Keratinocyte (primary cell): Measurements from ENCODE around the gene NCAM2. TPM values are rescaled to one million over a fixed set of nuclear protein-coding genes. Genes with fewer than 3 reads are reported as not detected.

Source experiments
- DNase-seq: peaks from one replicate; pipeline ENCODE4 v3.0.0-alpha.2; 2011; ENCODE audit warnings: low read depth, missing footprints, low spot score
- FAIRE-seq: peaks from 2 replicates; lab custom pipeline; 2011; peaks lifted over from hg19 to GRCh38; lab: Jason Lieb, UNC
- H2AFZ ChIP-seq: 2 replicates; pipeline ENCODE4 v1.6.0; 2012; ENCODE audit warnings: low read length, control low read depth, inconsistent platforms; ENCODE audit not compliant: control insufficient read depth
- H3K27ac ChIP-seq: 2 replicates; pipeline ENCODE4 v1.5.1; 2011; ENCODE audit warnings: low read length; ENCODE audit not compliant: control insufficient read depth, insufficient read depth
- H3K27me3 ChIP-seq: 3 replicates; pipeline ENCODE4 v1.6.0; 2011; ENCODE audit warnings: low read length; ENCODE audit not compliant: control insufficient read depth, insufficient read depth; ENCODE audit errors: extremely low read depth
- H3K36me3 ChIP-seq, 2 experiments: 2 replicates in 1 of 2; 3 replicates in 1 of 2; pipeline ENCODE4 v1.5.1; 2011; ENCODE audit warnings: low read length in 2 of 2, mild to moderate bottlenecking in 1 of 2; ENCODE audit not compliant: control insufficient read depth in 2 of 2, insufficient read depth in 2 of 2; ENCODE audit errors: extremely low read depth in 1 of 2
- H3K4me1 ChIP-seq: 3 replicates; pipeline ENCODE4 v1.5.1; 2011; ENCODE audit warnings: low read length; ENCODE audit not compliant: control insufficient read depth, insufficient read depth; ENCODE audit errors: extremely low read depth
- H3K4me2 ChIP-seq: 3 replicates; pipeline ENCODE4 v1.6.0; 2011; ENCODE audit warnings: low read depth, low read length; ENCODE audit not compliant: control insufficient read depth, insufficient read depth; ENCODE audit errors: extremely low read depth
- H3K4me3 ChIP-seq, 3 experiments: fragments of 200-600 bp in 1 of 3; sonication (generic) in 1 of 3; 2 replicates in 2 of 3; 3 replicates in 1 of 3; pipeline ENCODE4 v1.5.1; 2011 to 2016; ENCODE audit warnings: low read length in 3 of 3, mild to moderate bottlenecking in 3 of 3, control low read depth in 2 of 3, inconsistent platforms in 1 of 3, low read depth in 1 of 3, mixed read lengths in 1 of 3, mixed run types in 1 of 3, moderate library complexity in 1 of 3; ENCODE audit not compliant: control insufficient read depth in 2 of 3, insufficient read depth in 2 of 3; ENCODE audit errors: extremely low read depth in 1 of 3
- H3K79me2 ChIP-seq: 2 replicates; pipeline ENCODE4 v1.6.0; 2012; ENCODE audit warnings: low read length; ENCODE audit not compliant: control insufficient read depth, insufficient read depth
- H3K9ac ChIP-seq: 3 replicates; pipeline ENCODE4 v1.6.0; 2011; ENCODE audit warnings: low read length; ENCODE audit not compliant: control insufficient read depth, insufficient read depth; ENCODE audit errors: extremely low read depth
- H3K9me1 ChIP-seq: 3 replicates; pipeline ENCODE4 v1.6.0; 2011; ENCODE audit warnings: low read length; ENCODE audit not compliant: control insufficient read depth, insufficient read depth; ENCODE audit errors: extremely low read depth
- H3K9me3 ChIP-seq: 2 replicates; pipeline ENCODE4 v1.5.1; 2012; ENCODE audit warnings: low read depth, low read length; ENCODE audit not compliant: control insufficient read depth
- H4K20me1 ChIP-seq: 3 replicates; pipeline ENCODE4 v1.6.0; 2011; ENCODE audit warnings: low read length; ENCODE audit not compliant: control insufficient read depth, insufficient read depth; ENCODE audit errors: extremely low read depth
- EZH2 ChIP-seq: IDR thresholded peaks from one replicate; pipeline ENCODE4 v1.6.1; 2012; ENCODE audit warnings: inconsistent platforms, mild to moderate bottlenecking, low read length, moderate library complexity
- dilution Hi-C: fragments of 300-500 bp; cut with MboI; formaldehyde crosslinking; loops from one replicate; pipeline ENCODE4 v1.7.0; 2020; ENCODE audit warnings: low sequenced_read_pairs; ENCODE audit not compliant: extremely low pct_ligation_motif_present
- polyA plus RNA-seq, 5 experiments: library from polyadenylated mRNA; depleted of rRNA in 3 of 5; stranded (reverse) in 3 of 5; stranded (forward) in 1 of 5; unstranded in 1 of 5; fragments of >200 nt; gene quantifications; 1 replicate in 1 of 5; 2 replicates in 3 of 5; 3 replicates in 1 of 5; pipeline versions ENCODE4 v1.2.1 to v1.2.3, GENCODE V29; 2011 to 2012; ENCODE audit warnings: missing spikeins in 2 of 5, low read depth in 1 of 5, low replicate concordance in 1 of 5
- TF ChIP-seq, protein P1 (sequence below), 3 experiments: IDR thresholded peaks in 1 of 3; conservative IDR thresholded peaks in 1 of 3; optimal IDR thresholded peaks in 1 of 3; 2 replicates in 2 of 3; 3 replicates in 1 of 3; pipeline versions ENCODE3 to v1.5.1; 2011; ENCODE audit warnings: low read length in 3 of 3, mild to moderate bottlenecking in 3 of 3, moderate library complexity in 2 of 3, control low read depth in 1 of 3, inconsistent platforms in 1 of 3; ENCODE audit not compliant: insufficient read depth in 2 of 3; ENCODE audit errors: extremely low read depth in 1 of 3

The NCAM2 gene
- polyA plus RNA-seq, 1 donor (not counting 4 experiments of a cell fraction or from before 2014, with no cell fraction given), result 0.16 TPM

DNA sequence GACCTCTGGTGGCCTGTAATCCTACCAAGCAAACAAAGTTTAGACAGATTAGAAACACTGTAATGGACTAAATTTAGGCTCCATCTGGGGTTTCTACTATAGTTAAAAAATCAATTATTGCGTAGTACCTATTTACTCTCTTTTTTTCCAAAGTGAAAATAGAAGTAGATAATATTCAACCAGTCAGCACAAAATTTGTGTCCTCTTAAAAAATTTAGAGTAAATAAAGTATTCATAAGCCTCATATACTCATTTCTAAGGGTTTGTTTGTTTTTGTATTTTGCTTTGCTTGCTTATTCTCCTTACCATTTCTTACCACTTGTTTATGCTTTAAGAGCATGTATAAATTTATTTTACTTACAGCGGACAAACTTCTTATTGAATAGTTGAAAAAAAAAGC is 54.5 kb downstream of the NCAM2 start:
- no peak for TF ChIP-seq EZH2
- TF ChIP-seq, protein P1, sequence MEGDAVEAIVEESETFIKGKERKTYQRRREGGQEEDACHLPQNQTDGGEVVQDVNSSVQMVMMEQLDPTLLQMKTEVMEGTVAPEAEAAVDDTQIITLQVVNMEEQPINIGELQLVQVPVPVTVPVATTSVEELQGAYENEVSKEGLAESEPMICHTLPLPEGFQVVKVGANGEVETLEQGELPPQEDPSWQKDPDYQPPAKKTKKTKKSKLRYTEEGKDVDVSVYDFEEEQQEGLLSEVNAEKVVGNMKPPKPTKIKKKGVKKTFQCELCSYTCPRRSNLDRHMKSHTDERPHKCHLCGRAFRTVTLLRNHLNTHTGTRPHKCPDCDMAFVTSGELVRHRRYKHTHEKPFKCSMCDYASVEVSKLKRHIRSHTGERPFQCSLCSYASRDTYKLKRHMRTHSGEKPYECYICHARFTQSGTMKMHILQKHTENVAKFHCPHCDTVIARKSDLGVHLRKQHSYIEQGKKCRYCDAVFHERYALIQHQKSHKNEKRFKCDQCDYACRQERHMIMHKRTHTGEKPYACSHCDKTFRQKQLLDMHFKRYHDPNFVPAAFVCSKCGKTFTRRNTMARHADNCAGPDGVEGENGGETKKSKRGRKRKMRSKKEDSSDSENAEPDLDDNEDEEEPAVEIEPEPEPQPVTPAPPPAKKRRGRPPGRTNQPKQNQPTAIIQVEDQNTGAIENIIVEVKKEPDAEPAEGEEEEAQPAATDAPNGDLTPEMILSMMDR (optimal IDR thresholded peaks at IDR 0.05 in 1 of 3, IDR thresholded peaks at IDR 0.05 in 1 of 3, conservative IDR thresholded peaks at IDR 0.05 in 1 of 3; ENCODE audit: extremely low read depth in 1 of 3, insufficient read depth in 2 of 3, low read length in 3 of 3), result no peak
- Histone ChIP-seq H3K4me3 (no peak overlapping the region), H3K36me3 (no peaks in the 10 kb centered on the region), H4K20me1 (no peaks in the 10 kb centered on the region), H3K27me3 (no peaks in the 10 kb centered on the region), H2AFZ (no peak overlapping the region), H3K4me2 (no peak overlapping the region), H3K9ac (no peak overlapping the region), H3K79me2 (no peaks in the 10 kb centered on the region), H3K4me1 (no peaks in the 10 kb centered on the region), H3K9me3 (no peaks in the 10 kb centered on the region), H3K9me1 (no peaks in the 10 kb centered on the region), H3K27ac (no peak overlapping the region)
- no peak for FAIRE-seq
- no peak for DNase-seq
- dilution Hi-C loops, result no loop called here

DNA sequence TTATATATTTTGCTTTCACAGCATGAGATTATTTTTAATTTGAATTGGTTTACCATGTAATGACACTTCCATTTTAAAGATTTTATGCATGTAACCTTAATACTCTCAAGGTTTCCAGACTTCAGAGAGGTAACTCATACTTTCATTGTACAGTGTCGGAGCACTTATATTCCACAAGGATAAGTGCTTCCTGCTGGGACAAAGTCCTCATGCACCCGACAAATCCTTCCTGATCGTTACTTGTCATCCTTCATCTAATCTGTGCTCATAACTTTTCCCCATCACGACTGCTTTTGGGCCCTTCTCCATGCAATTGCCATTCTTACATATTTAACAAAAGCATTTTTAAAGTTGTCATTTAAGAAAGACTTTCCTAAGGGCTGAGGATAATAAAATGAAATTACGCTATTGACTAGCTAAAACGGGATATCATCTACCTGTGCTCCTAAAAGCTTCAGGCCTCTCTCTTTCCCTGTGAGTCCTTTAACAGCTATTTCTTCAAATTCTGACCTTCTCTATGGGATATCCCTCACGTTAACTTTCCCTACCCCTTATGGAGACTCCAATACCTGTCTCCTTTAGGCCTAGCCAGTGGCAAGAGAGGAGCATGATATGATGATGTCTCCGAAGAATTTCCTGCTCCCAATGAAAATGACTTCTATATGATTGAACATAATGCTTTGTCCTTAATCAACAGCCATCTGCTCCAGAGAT is 59.3 kb downstream of the NCAM2 start:
- TF ChIP-seq, protein P1 (optimal IDR thresholded peaks at IDR 0.05 in 1 of 3, IDR thresholded peaks at IDR 0.05 in 1 of 3, conservative IDR thresholded peaks at IDR 0.05 in 1 of 3; ENCODE audit: extremely low read depth in 1 of 3, insufficient read depth in 2 of 3, low read length in 3 of 3), result no peak
- TF ChIP-seq EZH2, result no peak
- Histone ChIP-seq H3K4me2 (no peak overlapping the region), H3K36me3 (no peaks in the 10 kb centered on the region), H3K79me2 (no peaks in the 10 kb centered on the region), H4K20me1 (no peaks in the 10 kb centered on the region), H2AFZ (no peak overlapping the region), H3K4me1 (no peaks in the 10 kb centered on the region), H3K9me3 (no peaks in the 10 kb centered on the region), H3K9ac (no peak overlapping the region), H3K27ac (no peak overlapping the region), H3K4me3 (no peak overlapping the region), H3K9me1 (no peaks in the 10 kb centered on the region), H3K27me3 (no peaks in the 10 kb centered on the region)
- dilution Hi-C loops, result no loop called here
- FAIRE-seq (no peak), DNase-seq (no peak)
